ENCODE data around the gene TMED10. TPM values are rescaled to one million over a fixed set of nuclear protein-coding genes. Genes with fewer than 3 reads are reported as not detected.
A peak's percentile ranks its signal among the peaks of the same experiment; 100 is the strongest.

Gene TMED10
- total RNA-seq, 3 donors from 2014 or later, result 223 to 411 (median 317) TPM

GRCh38 chr14:75140620-75141019, 35.8 kb downstream of the TMED10 start:
- Histone ChIP-seq H3K4me1 (ENCODE audit: low read depth) (peaks cover 22% of the 10 kb centered on the region), H3K4me3 (no peak overlapping the region), H3K36me3 (ENCODE audit: low read depth) (no peaks in the 10 kb centered on the region), H3K9me3 (no peaks in the 10 kb centered on the region)
- intact Hi-C loops (cut with DNase I, micrococcal nuclease), result loop anchor here in 1 of 2 donors (10.0 kb wide), 1 partner anchor 344 kb away; no protein-coding TSS in a partner anchor
- no peak for DNase-seq
- no peak for TF ChIP-seq CTCF (IDR thresholded peaks at IDR 0.05)
- no peak for ATAC-seq

GRCh38 chr14:75139185-75139584, 37.2 kb downstream of the TMED10 start:
- ATAC-seq (no peak), DNase-seq (no peak)
- intact Hi-C loops (cut with DNase I, micrococcal nuclease), result loop anchor here in 1 of 2 donors (5.0 kb wide), 1 partner anchor 163 kb away; no protein-coding TSS in a partner anchor
- Histone ChIP-seq H3K4me1 (ENCODE audit: low read depth) (peaks cover 22% of the 10 kb centered on the region), H3K36me3 (ENCODE audit: low read depth) (no peaks in the 10 kb centered on the region), H3K4me3 (no peak overlapping the region), H3K9me3 (no peaks in the 10 kb centered on the region)
- TF ChIP-seq CTCF (IDR thresholded peaks at IDR 0.05), result no peak

GRCh38 chr14:75138492-75138891, 37.9 kb downstream of the TMED10 start:
- ATAC-seq, result peak; percentile 28
- peaks cover 22% of the 10 kb centered on the region for H3K4me1 ChIP-seq (ENCODE audit: low read depth)
- intact Hi-C loops (cut with DNase I, micrococcal nuclease), result loop anchor here in 1 of 2 donors (5.0 kb wide), 1 partner anchor 164 kb away; no protein-coding TSS in a partner anchor

GRCh38 chr14:75134644-75135043, 41.8 kb downstream of the TMED10 start:
- no peaks in the 10 kb centered on the region for H3K36me3 ChIP-seq (ENCODE audit: low read depth)
- H3K4me1 ChIP-seq (ENCODE audit: low read depth), result peaks cover 4% of the 10 kb centered on the region
- intact Hi-C loops (cut with DNase I, micrococcal nuclease), result loop anchor here in 1 of 2 donors (5.0 kb wide), 1 partner anchor 168 kb away; no protein-coding TSS in a partner anchor
- DNase-seq (no peak), ATAC-seq (no peak)
- no peaks in the 10 kb centered on the region for H3K9me3 ChIP-seq
- TF ChIP-seq CTCF (IDR thresholded peaks at IDR 0.05), result no peak
- no peak overlapping the region for H3K4me3 ChIP-seq

More at GRCh38 chr14:75138492-75138891, 37.9 kb downstream of the TMED10 start:
- H3K9me3 ChIP-seq, result no peaks in the 10 kb centered on the region
- H3K4me3 ChIP-seq, result no peak overlapping the region
- DNase-seq, result no peak
- no peaks in the 10 kb centered on the region for H3K36me3 ChIP-seq (ENCODE audit: low read depth)
- no peak for TF ChIP-seq CTCF (IDR thresholded peaks at IDR 0.05)

GRCh38 chr14:75133597-75133996, 42.8 kb downstream of the TMED10 start:
- ATAC-seq (no peak), DNase-seq (no peak)
- no peaks in the 10 kb centered on the region for H3K9me3 ChIP-seq
- no peaks in the 10 kb centered on the region for H3K36me3 ChIP-seq (ENCODE audit: low read depth)
- no peak overlapping the region for H3K4me3 ChIP-seq
- intact Hi-C loops (cut with DNase I, micrococcal nuclease), result loop anchor here in 1 of 2 donors (2.0 kb wide), 1 partner anchor 169 kb away; no protein-coding TSS in a partner anchor
- no peak for TF ChIP-seq CTCF (IDR thresholded peaks at IDR 0.05)
- H3K4me1 ChIP-seq (ENCODE audit: low read depth), result peaks cover 8% of the 10 kb centered on the region
